IMR-90 (cell line): ENCODE data around the gene KCNQ1. TPM values are rescaled to one million over a fixed set of nuclear protein-coding genes. Genes with fewer than 3 reads are reported as not detected.

Experiments used
- ATAC-seq: fragments of 200-7000 bp; cut with Tn5 transposase; 2 replicates; pipeline ENCODE4 v1.9.1; 2020; ENCODE audit warnings: low read depth, mild to moderate bottlenecking, moderate library complexity
- BruUV-seq: library from RNA; stranded (reverse); fragments of 400-500 nt; replicated peaks from 2 replicates; lab custom pipeline; 2021; lab: Mats Ljungman, UMichigan
- CTCF ChIA-PET: fragments of 300-600 bp; formaldehyde crosslinking; extraction: SDS; loops from one replicate; lab custom pipeline; 2021; ENCODE audit warnings: antibody characterized with exemption; lab: Yijun Ruan, JAX
- POLR2A ChIA-PET: fragments of 300-600 bp; sonication (Branson Sonifier 250); formaldehyde crosslinking; loops from one replicate; lab custom pipeline; 2022; ENCODE audit warnings: antibody characterized with exemption; ENCODE audit not compliant: unreplicated experiment; lab: Charles Lee
- DNase-seq: peaks from one replicate; pipeline ENCODE4 v3.0.0; 2013
- H2AFZ ChIP-seq: replicated peaks from 2 replicates; pipeline ENCODE3; 2013; ENCODE audit warnings: low read length, mild to moderate bottlenecking; ENCODE audit not compliant: poor library complexity
- H2AK5ac ChIP-seq: 2 replicates; pipeline ENCODE4 v1.6.1; 2013; ENCODE audit warnings: low read depth, low read length, inconsistent platforms
- H2AK9ac ChIP-seq: replicated peaks from 2 replicates; pipeline ENCODE3; 2013; ENCODE audit warnings: mild to moderate bottlenecking, low read depth, low read length, moderate library complexity; ENCODE audit not compliant: poor library complexity
- H2BK120ac ChIP-seq: 2 replicates; pipeline ENCODE4 v1.6.1; 2013; ENCODE audit warnings: low read depth, low read length, inconsistent platforms
- H2BK15ac ChIP-seq: 3 replicates; pipeline ENCODE4 v1.6.1; 2013; ENCODE audit warnings: low read depth, low read length, inconsistent platforms
- H2BK20ac ChIP-seq: 2 replicates; pipeline ENCODE4 v1.6.1; 2013; ENCODE audit warnings: low read depth, mild to moderate bottlenecking, inconsistent platforms, low read length, moderate library complexity
- H2BK5ac ChIP-seq: 2 replicates; pipeline ENCODE4 v1.6.1; 2013; ENCODE audit warnings: mild to moderate bottlenecking, low read depth, low read length, inconsistent platforms; ENCODE audit not compliant: poor library complexity, severe bottlenecking
- H3K14ac ChIP-seq: replicated peaks from 2 replicates; pipeline ENCODE4 v1.6.1; 2013; ENCODE audit warnings: low read depth, low read length, inconsistent platforms
- H3K18ac ChIP-seq: 2 replicates; pipeline ENCODE4 v1.6.1; 2013; ENCODE audit warnings: low read depth, low read length, control low read depth
- H3K23ac ChIP-seq: 2 replicates; pipeline ENCODE4 v1.6.1; 2013; ENCODE audit warnings: low read depth, low read length, inconsistent platforms
- H3K27ac ChIP-seq: 2 replicates; pipeline ENCODE4 v1.5.1; 2013; ENCODE audit warnings: mild to moderate bottlenecking, control low read depth, low read length; ENCODE audit not compliant: insufficient read depth
- H3K27me3 ChIP-seq: 2 replicates; pipeline ENCODE4 v1.6.1; 2013; ENCODE audit warnings: low read length; ENCODE audit not compliant: control insufficient read depth, insufficient read depth
- H3K36me3 ChIP-seq: 2 replicates; pipeline ENCODE4 v1.6.1; 2013; ENCODE audit warnings: low read length, mixed read lengths; ENCODE audit not compliant: control insufficient read depth, insufficient read depth
- H3K4ac ChIP-seq: 2 replicates; pipeline ENCODE4 v1.6.1; 2013; ENCODE audit warnings: low read depth, low read length, inconsistent platforms
- H3K4me1 ChIP-seq: 2 replicates; pipeline ENCODE4 v1.6.1; 2013; ENCODE audit warnings: low read length, mixed read lengths; ENCODE audit not compliant: control insufficient read depth, insufficient read depth
- H3K4me2 ChIP-seq: 2 replicates; pipeline ENCODE4 v1.6.1; 2013; ENCODE audit warnings: low read depth, mild to moderate bottlenecking, control low read depth, low read length, moderate library complexity
- H3K4me3 ChIP-seq: 2 replicates; pipeline ENCODE4 v1.5.1; 2013; ENCODE audit warnings: low read depth, mild to moderate bottlenecking, control low read depth, low read length, moderate library complexity; ENCODE audit not compliant: insufficient read depth
- H3K56ac ChIP-seq: 2 replicates; pipeline ENCODE4 v1.6.1; 2013; ENCODE audit warnings: low read length, inconsistent platforms; ENCODE audit not compliant: insufficient read depth; ENCODE audit errors: extremely low read depth
- H3K79me1 ChIP-seq, 2 experiments: 2 replicates each; pipeline ENCODE4 v1.6.1; 2013; ENCODE audit warnings: low read length in 2 of 2, inconsistent platforms in 1 of 2, low read depth in 1 of 2
- H3K9ac ChIP-seq: 2 replicates; pipeline ENCODE4 v1.6.1; 2013; ENCODE audit warnings: low read depth, low read length, control low read depth
- H3K9me1 ChIP-seq: 2 replicates; pipeline ENCODE4 v1.6.1; 2013; ENCODE audit warnings: low read length, inconsistent platforms; ENCODE audit not compliant: insufficient read depth
- H3K9me3 ChIP-seq: 2 replicates; pipeline ENCODE4 v1.6.1; 2013; ENCODE audit warnings: low read length; ENCODE audit not compliant: control insufficient read depth, insufficient read depth
- H4K20me1 ChIP-seq: 2 replicates; pipeline ENCODE4 v1.6.1; 2013; ENCODE audit warnings: low read length, inconsistent platforms; ENCODE audit not compliant: insufficient read depth
- H4K5ac ChIP-seq: 2 replicates; pipeline ENCODE4 v1.6.1; 2013; ENCODE audit warnings: mild to moderate bottlenecking, low read depth, low read length, control low read depth
- H4K8ac ChIP-seq, 2 experiments: 2 replicates each; pipeline ENCODE4 v1.6.1; 2013; ENCODE audit warnings: low read depth in 2 of 2, low read length in 2 of 2, control low read depth in 1 of 2, inconsistent platforms in 1 of 2
- H4K91ac ChIP-seq: 2 replicates; pipeline ENCODE4 v1.6.1; 2013; ENCODE audit warnings: low read depth, low read length, inconsistent platforms; ENCODE audit not compliant: insufficient read depth
- BHLHE40 ChIP-seq: fragments of 150-350 bp; IDR thresholded peaks from 2 replicates; pipeline ENCODE4 v1.6.1; 2016; ENCODE audit warnings: mild to moderate bottlenecking, low read depth, low read length
- CHD1 ChIP-seq: IDR thresholded peaks from 2 replicates; pipeline ENCODE4 v1.6.1; 2012; ENCODE audit warnings: low read depth, low read length, improper control_type of control experiment
- ELK1 ChIP-seq: fragments of 150-350 bp; IDR thresholded peaks from 2 replicates; pipeline ENCODE4 v1.6.1; 2016; ENCODE audit warnings: low read depth, mild to moderate bottlenecking, low read length, moderate library complexity, borderline replicate concordance
- FOS ChIP-seq: fragments of 150-350 bp; IDR thresholded peaks from 2 replicates; pipeline ENCODE4 v1.6.1; 2016; ENCODE audit warnings: low read depth, low read length
- MAFK ChIP-seq: IDR thresholded peaks from 2 replicates; pipeline ENCODE4 v1.6.1; 2012; ENCODE audit warnings: low read depth, low read length, improper control_type of control experiment
- MAZ ChIP-seq: IDR thresholded peaks from 2 replicates; pipeline ENCODE4 v1.6.1; 2012; ENCODE audit warnings: low read depth, mild to moderate bottlenecking, low read length, improper control_type of control experiment, moderate library complexity, borderline replicate concordance
- RAD21 ChIP-seq: IDR thresholded peaks from 2 replicates; pipeline ENCODE4 v1.6.1; 2012; ENCODE audit warnings: low read length, improper control_type of control experiment
- RCOR1 ChIP-seq: IDR thresholded peaks from 2 replicates; pipeline ENCODE4 v1.6.1; 2012; ENCODE audit warnings: mild to moderate bottlenecking, low read length, improper control_type of control experiment; ENCODE audit not compliant: insufficient replicate concordance
- RFX5 ChIP-seq: IDR thresholded peaks from 2 replicates; pipeline ENCODE4 v1.8.0; 2012; ENCODE audit warnings: low read depth, mild to moderate bottlenecking, low read length, moderate library complexity
- SMC3 ChIP-seq: fragments of 150-350 bp; IDR thresholded peaks from 2 replicates; pipeline ENCODE4 v1.6.1; 2016; ENCODE audit warnings: low read depth, mild to moderate bottlenecking, antibody characterized with exemption, low read length, moderate library complexity
- WGBS, 2 experiments: methylation state at CpG; one replicate each; pipeline versions ENCODE4 v1.1.5 to v1.1.7; 2013; ENCODE audit warnings: missing lambda C conversion rate in 2 of 2; ENCODE audit not compliant: insufficient read length in 1 of 2; ENCODE audit errors: extremely low coverage in 2 of 2; 5-methylcytosine and 5-hydroxymethylcytosine counted together
- dilution Hi-C: fragments of 300-500 bp; cut with HindIII; formaldehyde crosslinking; loops from one replicate; pipeline ENCODE4 v1.14.3; 2018; ENCODE audit warnings: low sequenced_read_pairs; ENCODE audit not compliant: unreplicated experiment
- in situ Hi-C: fragments of 300-500 bp; cut with MboI; formaldehyde crosslinking; loops from 3 replicates; pipeline ENCODE4 v1.14.3; 2019; ENCODE audit warnings: low sequenced_read_pairs, inconsistent platforms, mixed read lengths
- intact Hi-C: fragments of 100-400 bp; cut with micrococcal nuclease; formaldehyde crosslinking; loops from 2 replicates; pipeline ENCODE4 v1.10.0; 2022
- polyA plus RNA-seq, 3 experiments: library from polyadenylated mRNA; depleted of rRNA; stranded (reverse); fragments of >200 nt; gene quantifications; 2 replicates each; pipeline ENCODE4 v1.2.3, GENCODE V29; 2012; ENCODE audit warnings: low replicate concordance in 1 of 3
- total RNA-seq: library from RNA; depleted of rRNA; stranded (reverse); fragments of >200 nt; gene quantifications from 2 replicates; pipeline ENCODE4 v1.2.3, GENCODE V29; 2012
- TF ChIP-seq, protein P1 (sequence below): conservative IDR thresholded peaks from 2 replicates; pipeline ENCODE4 v1.5.1; 2012; ENCODE audit warnings: mild to moderate bottlenecking, low read depth, low read length, improper control_type of control experiment
- TF ChIP-seq, protein P2 (sequence below): fragments of 150-350 bp; IDR thresholded peaks from 2 replicates; pipeline ENCODE4 v1.6.1; 2017; ENCODE audit warnings: mild to moderate bottlenecking, antibody characterized with exemption, low read length, low read depth

The KCNQ1 gene
- total and polyA plus RNA-seq, 2 of the 4 experiments (the other 2 are of a cell fraction) = 0.07 TPM; not detected in 1

DNA sequence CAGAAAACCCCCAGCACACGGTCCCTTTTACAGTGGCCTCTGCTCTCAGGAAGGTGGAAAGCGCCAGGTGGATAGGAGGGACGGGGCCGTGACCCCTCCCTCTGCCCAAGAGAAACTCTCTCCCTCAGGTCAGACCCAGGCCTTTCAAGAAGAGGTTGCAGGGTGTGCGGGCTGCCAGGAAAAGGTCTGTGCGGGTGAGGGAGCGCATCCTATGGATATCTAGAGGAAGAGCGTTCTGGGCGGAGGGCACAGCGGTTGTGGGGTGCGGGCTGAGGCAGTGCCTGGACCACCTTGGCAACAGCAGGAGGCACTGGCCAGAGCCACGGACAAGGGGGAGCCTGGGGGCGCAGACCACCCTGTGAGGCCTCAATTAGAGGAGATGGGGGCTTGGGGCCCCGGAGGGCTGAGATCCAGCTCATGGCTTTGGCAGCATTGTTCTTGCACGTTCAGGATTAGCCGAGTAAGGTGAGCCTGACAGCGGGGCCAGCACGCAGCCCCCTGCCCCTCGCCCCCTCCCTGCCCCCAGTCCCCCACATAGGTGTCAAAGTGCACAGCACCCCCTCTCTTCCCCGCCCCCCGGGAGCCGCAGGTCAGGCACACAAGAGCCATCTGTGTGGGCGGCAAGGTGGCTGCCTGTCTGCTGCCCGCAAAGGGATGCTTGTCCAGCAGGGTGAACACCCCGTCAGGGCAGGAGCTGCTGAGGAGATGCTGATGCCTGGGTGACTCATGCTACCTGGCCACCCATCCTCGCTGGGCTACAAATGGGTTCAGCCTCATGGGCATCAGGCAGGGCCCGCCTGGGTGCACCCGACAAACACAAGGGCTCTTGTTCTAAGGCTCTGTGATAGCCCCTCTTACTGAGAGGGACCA lies 347.8 kb downstream of the KCNQ1 start (continued):
- TF ChIP-seq RAD21 = no peak

DNA sequence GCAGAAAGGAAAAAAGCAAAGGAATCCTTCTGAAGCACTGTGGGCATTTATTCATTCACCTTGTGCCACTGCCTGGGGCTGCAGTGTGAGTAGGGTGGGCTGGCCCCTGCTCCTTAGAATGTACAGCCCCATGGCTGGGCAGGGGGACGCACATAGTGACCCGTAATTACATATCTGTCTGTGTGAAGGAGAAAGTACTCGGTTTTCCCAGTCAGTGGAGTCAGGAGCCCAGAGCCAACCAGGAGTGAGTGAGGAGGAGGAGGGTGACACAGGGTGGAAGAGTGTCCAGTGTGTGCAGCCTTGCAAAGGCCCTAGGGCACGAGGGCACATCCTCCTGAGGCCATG lies 348.9 kb downstream of the KCNQ1 start:
- in situ Hi-C loops (no loop called here), dilution Hi-C loops (no loop called here), intact Hi-C loops (no loop called here)
- Histone ChIP-seq H2BK120ac (no peak overlapping the region), H2BK20ac (no peak overlapping the region), H3K23ac (no peak overlapping the region), H4K91ac (no peak overlapping the region), H2AK9ac (no peak overlapping the region), H3K9ac (no peak overlapping the region), H3K4ac (no peak overlapping the region), H3K4me3 (no peak overlapping the region), H4K5ac (no peak overlapping the region), H3K4me2 (no peak overlapping the region), H3K27ac (no peak overlapping the region), H3K9me1 (no peaks in the 10 kb centered on the region; the same call in 1 of the 2 replicates), H2AFZ (no peak overlapping the region), H2BK5ac (no peak overlapping the region), H4K20me1 (no peaks in the 10 kb centered on the region; the same call in 1 of the 2 replicates), H2AK5ac (no peak overlapping the region), H3K4me1 (no peaks in the 10 kb centered on the region), H2BK15ac (no peak overlapping the region), H3K9me3 (no peaks in the 10 kb centered on the region; the same call in 1 of the 2 replicates), H3K27me3 (peaks cover 52% of the 10 kb centered on the region), H3K79me1 (no peaks in the 10 kb centered on the region), H4K8ac (no peak overlapping the region), H3K56ac (no peak overlapping the region), H3K14ac (no peak overlapping the region), H3K36me3 (no peaks in the 10 kb centered on the region), H3K18ac (no peak overlapping the region)
- no TSS peak for BruUV-seq
- ChIA-PET POLR2A (no interaction called here), CTCF (no interaction called here)
- DNase-seq (no peak), ATAC-seq (no peak)
- WGBS, 2 experiments = 70% methylated on average over 3 of the region's 4 CpGs; no CpG with 5 or more reads in 1 of the 2 experiments
- TF ChIP-seq, protein P1, sequence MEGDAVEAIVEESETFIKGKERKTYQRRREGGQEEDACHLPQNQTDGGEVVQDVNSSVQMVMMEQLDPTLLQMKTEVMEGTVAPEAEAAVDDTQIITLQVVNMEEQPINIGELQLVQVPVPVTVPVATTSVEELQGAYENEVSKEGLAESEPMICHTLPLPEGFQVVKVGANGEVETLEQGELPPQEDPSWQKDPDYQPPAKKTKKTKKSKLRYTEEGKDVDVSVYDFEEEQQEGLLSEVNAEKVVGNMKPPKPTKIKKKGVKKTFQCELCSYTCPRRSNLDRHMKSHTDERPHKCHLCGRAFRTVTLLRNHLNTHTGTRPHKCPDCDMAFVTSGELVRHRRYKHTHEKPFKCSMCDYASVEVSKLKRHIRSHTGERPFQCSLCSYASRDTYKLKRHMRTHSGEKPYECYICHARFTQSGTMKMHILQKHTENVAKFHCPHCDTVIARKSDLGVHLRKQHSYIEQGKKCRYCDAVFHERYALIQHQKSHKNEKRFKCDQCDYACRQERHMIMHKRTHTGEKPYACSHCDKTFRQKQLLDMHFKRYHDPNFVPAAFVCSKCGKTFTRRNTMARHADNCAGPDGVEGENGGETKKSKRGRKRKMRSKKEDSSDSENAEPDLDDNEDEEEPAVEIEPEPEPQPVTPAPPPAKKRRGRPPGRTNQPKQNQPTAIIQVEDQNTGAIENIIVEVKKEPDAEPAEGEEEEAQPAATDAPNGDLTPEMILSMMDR = no peak
- TF ChIP-seq, protein P2, sequence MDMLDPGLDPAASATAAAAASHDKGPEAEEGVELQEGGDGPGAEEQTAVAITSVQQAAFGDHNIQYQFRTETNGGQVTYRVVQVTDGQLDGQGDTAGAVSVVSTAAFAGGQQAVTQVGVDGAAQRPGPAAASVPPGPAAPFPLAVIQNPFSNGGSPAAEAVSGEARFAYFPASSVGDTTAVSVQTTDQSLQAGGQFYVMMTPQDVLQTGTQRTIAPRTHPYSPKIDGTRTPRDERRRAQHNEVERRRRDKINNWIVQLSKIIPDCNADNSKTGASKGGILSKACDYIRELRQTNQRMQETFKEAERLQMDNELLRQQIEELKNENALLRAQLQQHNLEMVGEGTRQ = no peak
- TF ChIP-seq RFX5 (no peak), FOS (no peak), MAZ (no peak), RAD21 (no peak), ELK1 (no peak), MAFK (no peak), BHLHE40 (no peak), RCOR1 (no peak), SMC3 (no peak), CHD1 (no peak)
